ENCODE data around the gene APOB. TPM values are rescaled to one million over a fixed set of nuclear protein-coding genes. Genes with fewer than 3 reads are reported as not detected.

APOB gene
- total and polyA plus RNA-seq, 2 experiments from 2014 or later, result not detected

DNA sequence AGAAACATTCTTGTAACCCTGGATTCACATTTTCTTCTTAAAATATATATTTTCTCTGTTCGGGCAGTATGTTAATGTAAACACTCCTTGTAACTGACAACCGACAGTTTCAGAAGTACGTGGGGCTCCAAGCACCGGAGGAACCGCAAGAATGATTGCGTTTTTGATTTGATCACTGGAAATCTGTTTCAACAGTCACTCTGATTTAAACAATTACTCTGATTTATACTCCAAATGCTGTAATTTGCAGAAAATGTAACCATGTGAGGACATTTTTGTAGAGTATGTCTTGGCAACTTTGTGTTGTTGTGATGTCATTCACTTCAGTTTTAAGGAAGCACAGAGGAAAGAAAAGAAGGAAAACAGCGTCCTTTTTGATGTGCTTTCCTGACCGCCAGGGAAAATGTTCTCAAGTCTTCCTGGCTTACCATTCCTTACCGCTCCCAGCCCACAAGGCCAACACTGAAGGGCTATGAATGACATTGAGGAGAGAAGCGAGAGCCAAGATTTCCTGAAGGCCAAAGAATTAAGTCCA is 77.7 kb downstream of the APOB start:
- Histone ChIP-seq H3K36me3 (ENCODE audit: low read depth) (no peaks in the 10 kb centered on the region), H3K79me2 (ENCODE audit: insufficient read depth) (no peaks in the 10 kb centered on the region), H3K9me2 (ENCODE audit: insufficient read depth) (no peaks in the 10 kb centered on the region), H3K9me3 (ENCODE audit: low read depth) (no peaks in the 10 kb centered on the region), H3K4me1 (ENCODE audit: insufficient read depth) (no peaks in the 10 kb centered on the region), H3F3A (ENCODE audit: insufficient read depth) (no peaks in the 10 kb centered on the region), H4K20me1 (ENCODE audit: insufficient read depth) (no peaks in the 10 kb centered on the region), H3K4me3 (no peak overlapping the region), H3K9ac (no peak overlapping the region), H2AFZ (no peak overlapping the region), H3K27ac (no peak overlapping the region), H3K27me3 (replicated peaks; ENCODE audit: insufficient read depth) (peaks cover 34% of the 10 kb centered on the region), H3K4me2 (ENCODE audit: unreplicated experiment) (no peak overlapping the region)
- TF ChIP-seq EZH2phosphoT487 (IDR thresholded peaks at IDR 0.05; ENCODE audit: insufficient read depth, low read depth) (no peak), EZH2 (IDR thresholded peaks at IDR 0.05; ENCODE audit: insufficient read depth, poor library complexity, severe bottlenecking) (no peak)
- DNase-seq, result no peak
- in situ Hi-C loops (cut with MboI), result loop anchor here (10.0 kb wide), 1 partner anchor 181 kb away; no protein-coding TSS in a partner anchor
- WGBS, 2 experiments (ENCODE audit: low coverage in 1 of 2, low lambda C conversion rate in 2 of 2, missing lambda C conversion rate in 2 of 2), result 12% methylated on average over 10 of the region's 10 CpGs

GRCh38 chr2:20965221-20965620 is 78.7 kb downstream of the APOB start:
- H3K4me2 ChIP-seq (ENCODE audit: unreplicated experiment), result no peak overlapping the region
- H2AFZ ChIP-seq, result no peak overlapping the region
- peaks cover 34% of the 10 kb centered on the region for H3K27me3 ChIP-seq (replicated peaks; ENCODE audit: insufficient read depth)
- no peaks in the 10 kb centered on the region for H3K9me3 ChIP-seq (ENCODE audit: low read depth)
- no peaks in the 10 kb centered on the region for H3K36me3 ChIP-seq (ENCODE audit: low read depth)
- TF ChIP-seq EZH2phosphoT487 (IDR thresholded peaks at IDR 0.05; ENCODE audit: insufficient read depth, low read depth) (no peak), EZH2 (IDR thresholded peaks at IDR 0.05; ENCODE audit: insufficient read depth, poor library complexity, severe bottlenecking) (no peak)
- in situ Hi-C loops (cut with MboI), result loop anchor here (10.0 kb wide), 1 partner anchor 180 kb away; no protein-coding TSS in a partner anchor
- no peaks in the 10 kb centered on the region for H3K79me2 ChIP-seq (ENCODE audit: insufficient read depth)
- H4K20me1 ChIP-seq (ENCODE audit: insufficient read depth), result no peaks in the 10 kb centered on the region
- no peak for DNase-seq
- H3K27ac ChIP-seq, result no peak overlapping the region
- H3K4me3 ChIP-seq, result no peak overlapping the region
- 29 to 38% methylated on average over 5 of the region's 5 CpGs for WGBS, 2 experiments (ENCODE audit: low coverage in 1 of 2, low lambda C conversion rate in 2 of 2, missing lambda C conversion rate in 2 of 2)
- no peaks in the 10 kb centered on the region for H3K9me2 ChIP-seq (ENCODE audit: insufficient read depth)
- no peak overlapping the region for H3K9ac ChIP-seq
- no peaks in the 10 kb centered on the region for H3K4me1 ChIP-seq (ENCODE audit: insufficient read depth)
- H3F3A ChIP-seq (ENCODE audit: insufficient read depth), result no peaks in the 10 kb centered on the region

DNA sequence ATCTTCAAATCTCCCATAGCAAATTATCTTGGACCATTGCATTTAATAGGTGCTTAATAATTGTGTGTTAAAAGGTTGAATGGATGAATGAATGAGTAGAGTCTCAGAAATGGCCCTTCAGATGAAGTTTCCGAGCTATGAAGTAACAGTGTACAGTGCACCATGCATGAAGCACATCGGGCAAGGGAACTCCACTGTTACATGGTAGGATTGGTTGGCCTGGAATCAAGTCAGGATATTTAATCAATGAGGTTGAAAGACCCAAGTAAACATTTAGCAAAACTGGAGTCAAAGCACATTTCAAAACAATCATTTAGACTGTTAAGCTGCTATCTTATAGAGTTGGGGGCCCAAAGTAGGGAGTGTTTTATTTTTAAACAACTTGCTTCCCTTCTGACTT is 80.0 kb downstream of the APOB start:
- in situ Hi-C loops (cut with MboI), result loop anchor here (10.0 kb wide), 1 partner anchor 179 kb away; no protein-coding TSS in a partner anchor
- no peaks in the 10 kb centered on the region for H3F3A ChIP-seq (ENCODE audit: insufficient read depth)

GRCh38 chr2:20962939-20963557 is 80.8 kb downstream of the APOB start:
- Histone ChIP-seq H4K20me1 (ENCODE audit: insufficient read depth) (no peaks in the 10 kb centered on the region), H3K79me2 (ENCODE audit: insufficient read depth) (no peaks in the 10 kb centered on the region), H3K27me3 (replicated peaks; ENCODE audit: insufficient read depth) (peaks cover 31% of the 10 kb centered on the region), H2AFZ (no peak overlapping the region), H3K9me3 (ENCODE audit: low read depth) (no peaks in the 10 kb centered on the region), H3K4me3 (no peak overlapping the region), H3K4me1 (ENCODE audit: insufficient read depth) (no peaks in the 10 kb centered on the region), H3K36me3 (ENCODE audit: low read depth) (no peaks in the 10 kb centered on the region), H3K4me2 (ENCODE audit: unreplicated experiment) (no peak overlapping the region), H3F3A (ENCODE audit: insufficient read depth) (no peaks in the 10 kb centered on the region), H3K27ac (no peak overlapping the region), H3K9me2 (ENCODE audit: insufficient read depth) (no peaks in the 10 kb centered on the region), H3K9ac (no peak overlapping the region)
- DNase-seq, result peak; percentile 67
- TF ChIP-seq EZH2phosphoT487 (IDR thresholded peaks at IDR 0.05; ENCODE audit: insufficient read depth, low read depth) (no peak), EZH2 (IDR thresholded peaks at IDR 0.05; ENCODE audit: insufficient read depth, poor library complexity, severe bottlenecking) (no peak)
- 31 to 32% methylated on average over 5 of the region's 5 CpGs for WGBS, 2 experiments (ENCODE audit: low coverage in 1 of 2, low lambda C conversion rate in 2 of 2, missing lambda C conversion rate in 2 of 2)
- in situ Hi-C loops (cut with MboI), result loop anchor here (10.0 kb wide), 1 partner anchor 178 kb away; no protein-coding TSS in a partner anchor

More for the DNA sequence above, 80.0 kb downstream of the APOB start:
- no peaks in the 10 kb centered on the region for H3K79me2 ChIP-seq (ENCODE audit: insufficient read depth)
- H3K4me1 ChIP-seq (ENCODE audit: insufficient read depth), result no peaks in the 10 kb centered on the region
- H3K27ac ChIP-seq, result no peak overlapping the region
- H3K36me3 ChIP-seq (ENCODE audit: low read depth), result no peaks in the 10 kb centered on the region
- no peak overlapping the region for H3K9ac ChIP-seq
- 8 to 16% methylated on average over 2 of the region's 2 CpGs for WGBS, 2 experiments (ENCODE audit: low coverage in 1 of 2, low lambda C conversion rate in 2 of 2, missing lambda C conversion rate in 2 of 2)
- H3K4me2 ChIP-seq (ENCODE audit: unreplicated experiment), result no peak overlapping the region
- H4K20me1 ChIP-seq (ENCODE audit: insufficient read depth), result no peaks in the 10 kb centered on the region
- H3K27me3 ChIP-seq (replicated peaks; ENCODE audit: insufficient read depth), result peaks cover 34% of the 10 kb centered on the region
- DNase-seq, result no peak
- H3K9me2 ChIP-seq (ENCODE audit: insufficient read depth), result no peaks in the 10 kb centered on the region
- TF ChIP-seq EZH2phosphoT487 (IDR thresholded peaks at IDR 0.05; ENCODE audit: insufficient read depth, low read depth) (no peak), EZH2 (IDR thresholded peaks at IDR 0.05; ENCODE audit: insufficient read depth, poor library complexity, severe bottlenecking) (no peak)
- H3K9me3 ChIP-seq (ENCODE audit: low read depth), result no peaks in the 10 kb centered on the region
- H2AFZ ChIP-seq, result no peak overlapping the region
- no peak overlapping the region for H3K4me3 ChIP-seq
